Measurements from ENCODE around the gene SMPD1.

DNA sequence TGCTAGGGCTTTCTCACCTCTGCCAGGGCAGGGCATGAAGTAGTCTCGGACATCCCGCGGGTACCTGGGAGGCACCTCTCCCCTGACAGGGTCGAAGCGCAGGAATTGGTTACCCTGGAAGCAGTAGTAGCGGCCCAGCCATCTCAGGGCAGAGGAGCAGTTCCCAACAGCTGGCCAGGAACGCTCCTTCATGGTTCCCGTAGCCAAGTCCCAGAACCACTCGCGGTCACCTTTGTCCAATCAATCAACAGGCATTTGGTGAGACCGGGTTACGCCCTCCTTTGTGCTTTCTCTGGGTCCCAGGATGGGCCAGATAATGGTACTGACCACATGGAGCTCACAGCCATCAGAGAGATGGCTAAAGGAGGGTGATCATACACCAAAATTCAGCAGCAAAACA lies 47.1 kb downstream of the SMPD1 start:
- TF ChIP-seq ZNF274 (IDR thresholded peaks at IDR 0.05; ENCODE audit: low read length) (no peak), ZNF274 (tag by site-specific recombination; IDR thresholded peaks at IDR 0.05; ENCODE audit: borderline replicate concordance) (no peak), PRDM1 (tag by site-specific recombination; IDR thresholded peaks at IDR 0.05) (no peak), CTCF (tag by site-specific recombination; IDR thresholded peaks at IDR 0.05) (no peak), ZNF580 (tag by site-specific recombination; IDR thresholded peaks at IDR 0.05) (no peak), REST (tag by site-specific recombination; IDR thresholded peaks at IDR 0.05) (no peak), ZNF843 (tag by site-specific recombination; IDR thresholded peaks at IDR 0.05) (no peak), ZNF76 (tag by site-specific recombination; IDR thresholded peaks at IDR 0.05; ENCODE audit: borderline replicate concordance, low read depth) (no peak), ZNF791 (tag by site-specific recombination; IDR thresholded peaks at IDR 0.05) (no peak), ZNF792 (tag by site-specific recombination; IDR thresholded peaks at IDR 0.05) (no peak), MYNN (tag by site-specific recombination; IDR thresholded peaks at IDR 0.05; ENCODE audit: borderline replicate concordance) (no peak)
- TF ChIP-seq, protein P1, sequence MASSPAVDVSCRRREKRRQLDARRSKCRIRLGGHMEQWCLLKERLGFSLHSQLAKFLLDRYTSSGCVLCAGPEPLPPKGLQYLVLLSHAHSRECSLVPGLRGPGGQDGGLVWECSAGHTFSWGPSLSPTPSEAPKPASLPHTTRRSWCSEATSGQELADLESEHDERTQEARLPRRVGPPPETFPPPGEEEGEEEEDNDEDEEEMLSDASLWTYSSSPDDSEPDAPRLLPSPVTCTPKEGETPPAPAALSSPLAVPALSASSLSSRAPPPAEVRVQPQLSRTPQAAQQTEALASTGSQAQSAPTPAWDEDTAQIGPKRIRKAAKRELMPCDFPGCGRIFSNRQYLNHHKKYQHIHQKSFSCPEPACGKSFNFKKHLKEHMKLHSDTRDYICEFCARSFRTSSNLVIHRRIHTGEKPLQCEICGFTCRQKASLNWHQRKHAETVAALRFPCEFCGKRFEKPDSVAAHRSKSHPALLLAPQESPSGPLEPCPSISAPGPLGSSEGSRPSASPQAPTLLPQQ (tag by site-specific recombination; IDR thresholded peaks at IDR 0.05) = no peak
